HCT116 (cell line): Measurements from ENCODE around the gene ZNF302.

Experiments used
- CEBPB ChIP-seq: IDR thresholded peaks from 2 replicates; pipeline ENCODE4 v1.6.1; 2012; ENCODE audit warnings: low read depth
- CTCF ChIP-seq, 3 experiments: fragments of 200-600 bp in 1 of 3; sonication (generic) in 1 of 3; IDR thresholded peaks in 2 of 3; conservative IDR thresholded peaks in 1 of 3; 2 replicates each; pipeline ENCODE4 v1.5.1; 2012 to 2017; ENCODE audit warnings: low read depth in 2 of 3, low read length in 2 of 3, antibody characterized with exemption in 1 of 3, borderline replicate concordance in 1 of 3, control low read depth in 1 of 3, mild to moderate bottlenecking in 1 of 3, mixed read lengths in 1 of 3, mixed run types in 1 of 3, moderate library complexity in 1 of 3; ENCODE audit not compliant: insufficient read depth in 1 of 3
- EZH2phosphoT487 ChIP-seq: fragments of 200-600 bp; IDR thresholded peaks from 2 replicates; pipeline ENCODE4 v1.6.1; 2018; ENCODE audit warnings: antibody characterized with exemption, borderline replicate concordance
- JUND ChIP-seq: IDR thresholded peaks from 2 replicates; pipeline ENCODE4 v1.6.1; 2012
- POLR2A ChIP-seq: IDR thresholded peaks from 2 replicates; pipeline ENCODE4 v1.7.0; 2011; ENCODE audit warnings: borderline replicate concordance; ENCODE audit not compliant: insufficient read depth, insufficient read length; ENCODE audit errors: extremely low read depth
- POLR2AphosphoS5 ChIP-seq: IDR thresholded peaks from 2 replicates; pipeline ENCODE4 v1.6.1; 2011; ENCODE audit warnings: mild to moderate bottlenecking, low read depth, low read length, moderate library complexity

- TF ChIP-seq POLR2A (no peak), JUND (no peak), CEBPB (no peak), POLR2AphosphoS5 (no peak), CTCF (IDR thresholded peaks at IDR 0.05 in 2 of 3, conservative IDR thresholded peaks at IDR 0.05 in 1 of 3; ENCODE audit: borderline replicate concordance in 1 of 3, insufficient read depth in 1 of 3, low read depth in 2 of 3, low read length in 2 of 3) (no peak), EZH2phosphoT487 (no peak)
These were observed 43.7 kb upstream of the ZNF302 start for GRCh38 chr19:34633802-34634201.
